ENCODE data around the gene LRPAP1.
"Not testable (repeated sequence)": the region's sequence is repeated elsewhere in the genome, so short reads cannot be mapped to it uniquely, and the experiment has no call there.

Gene LRPAP1

GRCh38 chr4:3516061-3516835 is 16.0 kb downstream of the LRPAP1 start:
- no peak for DNase-seq
- TF ChIP-seq POLR2A (IDR thresholded peaks at IDR 0.05; ENCODE audit: low read length), result no peak
- TF ChIP-seq GATA1 (IDR thresholded peaks at IDR 0.05; ENCODE audit: low read depth, low read length), result no peak

DNA sequence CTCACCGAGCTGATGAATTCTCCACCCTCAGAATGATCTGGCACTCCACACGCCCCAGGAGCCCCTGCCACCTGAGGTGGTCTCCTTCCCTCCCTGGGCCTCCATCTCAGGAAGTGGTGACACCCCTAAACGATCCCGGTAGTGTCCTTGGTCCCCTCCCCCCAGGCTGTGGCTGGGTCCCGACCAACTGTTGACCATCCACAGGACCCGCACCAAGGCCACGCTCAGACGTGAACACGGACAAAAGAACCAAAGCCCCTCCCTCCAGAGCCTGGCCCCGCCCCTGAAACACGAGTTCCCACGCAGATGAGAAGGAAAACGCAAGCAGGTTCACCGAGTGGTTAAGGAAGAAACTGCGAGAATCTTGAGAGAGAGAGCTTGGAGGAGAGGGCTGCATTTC is 16.6 kb downstream of the LRPAP1 start:
- no peak for DNase-seq
- no peak for TF ChIP-seq GATA1 (IDR thresholded peaks at IDR 0.05; ENCODE audit: low read depth, low read length)
- TF ChIP-seq POLR2A (IDR thresholded peaks at IDR 0.05; ENCODE audit: low read length), result no peak

DNA sequence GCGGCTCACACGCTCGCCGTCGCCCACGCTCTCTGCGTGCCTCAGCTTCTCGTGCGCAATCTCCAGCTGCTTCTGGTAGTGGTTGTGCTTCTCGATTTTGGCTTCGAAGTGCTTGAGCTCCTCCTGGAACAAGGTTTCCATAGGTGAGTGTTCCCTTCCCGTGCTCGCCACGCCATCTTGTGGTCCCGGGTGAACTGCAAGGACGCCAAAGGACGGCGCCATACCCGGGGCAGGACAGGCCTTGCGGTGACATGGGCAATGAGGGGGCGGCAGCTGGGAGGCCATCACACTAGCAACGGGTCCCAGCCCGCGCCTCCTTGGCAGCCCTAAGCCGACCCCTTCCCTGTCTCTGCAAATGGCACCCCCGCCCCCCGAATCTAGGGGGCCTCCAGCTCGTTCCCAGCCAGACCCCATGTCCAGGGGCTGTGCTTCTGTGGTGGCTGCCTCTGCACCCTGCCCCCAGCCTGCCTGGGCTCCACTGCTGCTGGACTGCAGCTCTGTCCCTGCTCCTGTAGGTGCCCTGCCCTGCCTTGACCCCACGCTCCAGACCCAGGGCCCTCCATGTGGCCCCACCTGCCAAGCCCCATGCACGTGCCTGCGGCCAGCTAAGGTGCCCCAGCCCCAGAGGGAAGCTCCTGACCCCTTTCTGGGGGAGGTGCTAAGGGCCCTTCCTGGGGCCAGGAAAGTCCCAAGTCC is 17.3 kb downstream of the LRPAP1 start:
- TF ChIP-seq POLR2A (IDR thresholded peaks at IDR 0.05; ENCODE audit: low read length) (no peak), GATA1 (IDR thresholded peaks at IDR 0.05; ENCODE audit: low read depth, low read length) (no peak)
- no peak for DNase-seq

- TF ChIP-seq POLR2A (IDR thresholded peaks at IDR 0.05; ENCODE audit: low read length) (no peak), GATA1 (IDR thresholded peaks at IDR 0.05; ENCODE audit: low read depth, low read length) (no peak)
- no peak for DNase-seq
Observed at GRCh38 chr4:3514221-3514780, 17.9 kb downstream of the LRPAP1 start.

DNA sequence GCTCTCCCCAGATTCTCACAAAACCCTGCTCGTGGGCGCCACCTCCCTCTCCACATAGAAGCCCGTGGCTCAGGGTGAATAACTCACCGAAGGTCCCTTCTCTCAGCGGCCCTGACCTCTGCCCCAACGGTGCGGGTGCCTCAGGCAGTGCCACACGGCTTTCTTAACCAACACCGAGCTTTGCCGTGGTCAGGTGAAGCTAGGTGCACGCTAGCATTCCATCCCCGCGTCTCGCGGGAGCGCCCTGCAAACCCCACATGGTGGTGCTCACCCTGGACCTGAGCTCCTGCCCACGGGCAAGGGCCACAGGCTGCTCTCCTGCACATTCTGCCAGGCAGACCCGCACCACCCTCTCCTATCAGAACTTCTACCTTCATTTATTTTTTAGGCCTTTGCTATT is 18.4 kb downstream of the LRPAP1 start:
- no peak for TF ChIP-seq GATA1 (IDR thresholded peaks at IDR 0.05; ENCODE audit: low read depth, low read length)
- TF ChIP-seq POLR2A (IDR thresholded peaks at IDR 0.05; ENCODE audit: low read length), result no peak
- no peak for DNase-seq

GRCh38 chr4:3512719-3513118 is 19.5 kb downstream of the LRPAP1 start:
- no peak for TF ChIP-seq POLR2A (IDR thresholded peaks at IDR 0.05; ENCODE audit: low read length)
- no peak for TF ChIP-seq GATA1 (IDR thresholded peaks at IDR 0.05; ENCODE audit: low read depth, low read length)
- no peak for DNase-seq

GRCh38 chr4:3512279-3512678 is 19.9 kb downstream of the LRPAP1 start:
- no peak for DNase-seq
- no peak for TF ChIP-seq POLR2A (IDR thresholded peaks at IDR 0.05; ENCODE audit: low read length)
- TF ChIP-seq GATA1 (IDR thresholded peaks at IDR 0.05; ENCODE audit: low read depth, low read length), result no peak

DNA sequence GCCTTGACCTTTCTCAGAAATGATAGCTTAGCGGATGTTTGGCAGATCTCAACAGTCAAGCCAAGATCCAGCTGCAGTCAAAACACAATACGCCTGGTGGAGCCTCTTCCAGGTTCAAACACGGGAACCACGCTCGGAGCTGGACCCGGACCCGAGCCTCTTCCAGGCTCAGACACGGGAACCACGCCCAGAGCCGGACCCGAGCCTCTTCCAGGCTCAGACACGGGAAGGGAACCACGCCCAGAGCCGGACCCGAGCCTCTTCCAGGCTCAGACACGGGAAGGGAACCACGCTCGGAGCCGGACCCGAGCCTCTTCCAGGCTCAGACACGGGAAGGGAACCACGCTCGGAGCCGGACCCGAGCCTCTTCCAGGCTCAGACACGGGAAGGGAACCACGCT is 20.6 kb downstream of the LRPAP1 start:
- DNase-seq, result not testable (repeated sequence)

- TF ChIP-seq GATA1 (IDR thresholded peaks at IDR 0.05; ENCODE audit: low read depth, low read length) (no peak), POLR2A (IDR thresholded peaks at IDR 0.05; ENCODE audit: low read length) (no peak)
- no peak for DNase-seq
Observed at GRCh38 chr4:3511187-3511586, 21.0 kb downstream of the LRPAP1 start.

DNA sequence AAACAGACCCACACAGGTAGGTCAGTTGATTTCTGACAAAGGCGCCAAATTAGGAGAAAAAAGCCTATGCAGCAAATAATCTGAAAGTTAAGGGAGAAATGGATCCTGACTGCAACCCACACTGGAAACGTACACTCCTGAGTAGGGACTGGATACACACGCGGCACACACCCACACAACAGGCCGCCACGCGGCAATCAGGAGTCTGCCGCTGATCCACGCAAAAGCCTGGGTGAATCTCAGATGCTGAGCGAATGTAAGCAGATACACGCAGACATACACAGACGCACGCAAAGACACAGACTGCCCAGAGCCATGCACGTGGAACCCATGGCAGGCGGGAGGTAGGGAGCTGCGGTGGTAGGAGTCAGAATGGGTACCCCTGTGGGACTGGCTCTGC is 21.7 kb downstream of the LRPAP1 start:
- no peak for DNase-seq
- TF ChIP-seq GATA1 (IDR thresholded peaks at IDR 0.05; ENCODE audit: low read depth, low read length) (no peak), POLR2A (IDR thresholded peaks at IDR 0.05; ENCODE audit: low read length) (no peak)

DNA sequence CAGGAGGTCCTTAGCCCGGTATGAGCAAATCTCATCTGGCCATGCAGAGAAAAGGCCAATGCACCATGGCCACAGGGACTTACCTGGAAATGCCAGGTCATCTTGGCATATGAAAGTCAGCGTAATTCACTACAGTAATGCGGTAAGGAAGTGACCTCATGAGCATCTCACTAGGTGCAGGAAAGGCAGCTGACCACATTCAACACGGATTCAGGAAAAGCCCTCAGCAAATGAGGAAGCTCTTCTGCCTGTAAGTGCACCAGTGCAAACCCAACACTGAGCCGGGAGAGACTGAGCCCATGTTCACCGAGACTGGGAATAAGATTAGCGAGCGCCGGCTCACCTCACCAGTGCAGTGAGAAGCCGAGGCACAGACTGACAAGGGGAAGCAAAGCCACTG is 23.7 kb downstream of the LRPAP1 start:
- no peak for DNase-seq
- no peak for TF ChIP-seq GATA1 (IDR thresholded peaks at IDR 0.05; ENCODE audit: low read depth, low read length)
- TF ChIP-seq POLR2A (IDR thresholded peaks at IDR 0.05; ENCODE audit: low read length), result no peak

- no peak for TF ChIP-seq GATA1 (IDR thresholded peaks at IDR 0.05; ENCODE audit: low read depth, low read length)
- no peak for TF ChIP-seq POLR2A (IDR thresholded peaks at IDR 0.05; ENCODE audit: low read length)
- no peak for DNase-seq
Observed at GRCh38 chr4:3505231-3505630, 27.0 kb downstream of the LRPAP1 start.

DNA sequence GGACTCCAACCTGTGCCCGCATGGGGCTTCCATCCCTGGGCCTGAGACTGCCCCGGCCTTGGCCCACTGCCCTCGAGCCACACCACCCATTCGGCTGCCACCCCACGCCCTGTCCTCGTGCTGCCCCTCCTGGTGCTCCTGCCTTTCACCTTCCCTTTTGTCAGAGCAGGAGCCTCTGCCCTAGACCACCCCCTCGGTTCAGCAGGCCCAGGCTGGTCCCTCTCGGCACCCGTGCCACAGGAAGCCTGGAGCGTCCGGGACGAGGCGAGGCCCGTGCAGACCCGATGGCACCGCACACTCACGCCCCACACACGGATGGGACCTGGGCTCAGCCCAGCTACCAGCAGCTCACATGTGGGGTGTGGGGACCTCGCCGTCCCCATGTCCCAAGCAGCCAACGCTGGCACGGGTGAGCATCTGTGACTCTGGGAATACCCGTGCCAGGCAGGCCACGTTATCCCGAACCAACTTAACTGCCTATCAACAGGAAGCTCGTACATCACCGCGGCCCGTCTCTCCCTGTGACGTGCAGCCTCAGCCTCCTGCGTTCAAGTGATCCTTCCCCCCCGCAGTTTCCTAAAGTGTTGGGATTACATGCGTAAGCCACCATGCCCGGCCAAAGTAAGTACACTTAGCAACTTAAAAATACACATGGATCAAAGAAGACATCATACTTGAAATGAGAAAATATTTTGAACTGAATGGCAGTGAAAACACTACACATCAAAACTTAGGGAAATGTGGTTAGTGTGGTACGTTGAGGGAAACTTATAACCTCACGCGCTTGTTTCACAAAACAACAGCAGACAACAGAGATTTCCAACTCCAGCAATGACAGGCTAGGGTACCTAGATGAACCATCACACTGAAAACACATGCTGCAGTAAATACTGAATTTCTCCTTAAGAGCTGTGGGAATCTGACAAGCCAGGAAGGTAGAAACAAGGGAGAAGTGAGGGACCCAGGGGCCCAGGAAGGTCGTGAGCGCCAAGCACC is 29.0 kb downstream of the LRPAP1 start:
- no peak for DNase-seq
- TF ChIP-seq POLR2A (IDR thresholded peaks at IDR 0.05; ENCODE audit: low read length) (no peak), GATA1 (IDR thresholded peaks at IDR 0.05; ENCODE audit: low read depth, low read length) (no peak)
